HG03280 (cell line): ENCODE results near the gene SLC35G1.

Experiments
- ATAC-seq: cut with Tn5 transposase; IDR thresholded peaks from one replicate; pipeline ENCODE4 v1.9.1; 2021; ENCODE audit warnings: mild to moderate bottlenecking, moderate library complexity; ENCODE audit not compliant: unreplicated experiment

Gene SLC35G1

DNA sequence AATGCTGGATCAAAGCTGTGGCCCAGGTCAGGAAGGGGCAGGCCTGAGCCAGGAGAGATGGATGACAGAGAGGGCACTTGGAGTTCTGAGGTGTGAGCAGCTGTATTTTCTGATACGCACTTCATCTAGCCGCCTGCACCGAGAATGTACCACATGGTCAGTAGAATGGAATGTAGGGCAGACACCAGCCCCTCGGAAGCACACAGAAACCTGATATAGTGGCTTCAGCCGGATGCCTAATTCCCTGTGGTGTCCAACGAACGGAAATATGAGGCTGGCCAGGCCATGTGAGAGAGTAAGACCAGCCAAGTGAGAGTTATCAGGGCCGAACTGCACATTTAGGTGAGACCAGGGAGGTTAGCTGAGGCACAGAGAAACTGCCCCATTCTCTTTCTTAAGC is 53.3 kb downstream of the SLC35G1 start:
- ATAC-seq: no peak

DNA sequence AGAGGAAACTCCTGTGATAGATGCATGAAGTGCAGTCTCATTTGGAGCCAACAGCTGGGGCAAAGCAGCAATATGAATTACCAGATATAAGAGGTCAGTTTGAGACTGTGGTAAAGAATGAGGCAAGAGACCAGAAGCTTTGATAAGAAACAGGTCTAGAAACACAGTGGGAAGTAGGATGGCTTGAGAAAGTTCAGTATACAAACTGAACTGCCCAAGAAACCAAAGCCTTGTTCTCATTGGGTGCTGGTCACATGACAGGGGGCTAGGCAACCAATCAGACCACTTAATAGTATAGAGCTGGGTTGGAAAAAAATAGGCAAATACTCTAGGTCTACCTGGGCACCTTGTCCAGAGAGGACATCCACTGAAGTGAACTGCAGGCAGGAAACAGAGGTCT is 53.7 kb downstream of the SLC35G1 start:
- no peak for ATAC-seq

DNA sequence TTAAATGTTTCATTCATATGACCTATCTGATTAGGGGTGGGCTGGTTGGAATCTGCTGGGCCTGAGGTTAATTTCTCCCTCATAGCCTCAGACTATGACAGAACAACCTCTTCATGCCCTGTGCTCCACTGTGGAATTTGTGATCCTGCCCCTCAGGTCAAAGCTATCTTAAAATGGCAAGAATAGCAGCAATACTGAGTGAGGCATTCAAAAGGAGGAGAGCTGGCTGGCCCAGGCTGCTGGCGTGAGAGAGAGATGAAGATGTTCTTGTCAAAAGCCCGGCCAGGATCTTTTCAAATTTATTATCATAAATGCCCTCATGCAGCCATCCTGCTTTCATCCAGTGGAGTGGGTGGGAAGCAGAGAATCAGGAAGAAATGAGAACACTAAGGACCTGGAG is 58.1 kb downstream of the SLC35G1 start:
- ATAC-seq: no peak
